ENCODE results near the gene CALR. TPM values are rescaled to one million over a fixed set of nuclear protein-coding genes. Genes with fewer than 3 reads are reported as not detected.
"Not testable (repeated sequence)": the region's sequence is repeated elsewhere in the genome, so short reads cannot be mapped to it uniquely, and the experiment has no call there.

The CALR gene
- polyA plus RNA-seq, 1 of the 3 experiments (the other 2 are of a cell fraction), result 1,334 TPM

GRCh38 chr19:12952050-12952449, 13.6 kb downstream of the CALR start:
- ChIA-PET POLR2A (interaction anchor here (0.7 kb wide), 2 partner anchors 13 to 19 kb away, joined by 3 read pairs; no protein-coding TSS in a partner anchor), CTCF (interaction anchor here (0.7 to 5.6 kb wide), 4 partner anchors 12 to 26 kb away, joined by 3 to 55 read pairs (median 8); no protein-coding TSS in a partner anchor)
- peaks cover 71% of the 10 kb centered on the region for H3K79me2 ChIP-seq (ENCODE audit: insufficient read depth)
- H3K36me3 ChIP-seq (replicated peaks in 1 of 2; ENCODE audit: control insufficient read depth in 1 of 2, insufficient read depth in 2 of 2, low read length in 1 of 2), result peaks cover 27 to 45% of the 10 kb centered on the region in 2 experiments
- H3K27ac ChIP-seq (ENCODE audit: low read depth in 2 of 2, low read length in 1 of 2), result peak overlapping the region; percentile 93 to 97
- not testable (repeated sequence) for H4K20me1 ChIP-seq (ENCODE audit: insufficient read depth); H3K4me3 ChIP-seq (ENCODE audit: low read depth in 2 of 2, low read length in 1 of 2); H3K9me2 ChIP-seq; H3K27me3 ChIP-seq (ENCODE audit: insufficient read depth); H3K9me3 ChIP-seq; DNase-seq; H2AFZ ChIP-seq (ENCODE audit: low read depth)
- H3F3A ChIP-seq (replicated peaks; ENCODE audit: insufficient read depth), result peaks cover 69% of the 10 kb centered on the region
- peak overlapping the region; percentile 63 for H3K9ac ChIP-seq
- peaks cover 32 to 46% of the 10 kb centered on the region in 2 experiments for H3K4me1 ChIP-seq (ENCODE audit: control insufficient read depth in 1 of 2, insufficient read depth in 2 of 2, low read depth in 1 of 2, low read length in 1 of 2)
- peak overlapping the region; percentile 41 for H3K4me2 ChIP-seq
- 94% methylated on average over 6 of the region's 6 CpGs for WGBS (ENCODE audit: low lambda C conversion rate)

- DNase-seq, result no peak
- TF ChIP-seq SMC3 (IDR thresholded peaks at IDR 0.05; ENCODE audit: low read depth, low read length) (no peak), FOSL2 (IDR thresholded peaks at IDR 0.05; ENCODE audit: borderline replicate concordance, low read depth) (peak; percentile 53; the same call in 1 of the 2 replicates), TEAD4 (IDR thresholded peaks at IDR 0.05; ENCODE audit: borderline replicate concordance, insufficient read depth) (0 out of 2 replicates have a peak, but pooled peaks have one; percentile 10), NFIC (IDR thresholded peaks at IDR 0.05; ENCODE audit: borderline replicate concordance) (peak; percentile 81; the same call in 1 of the 2 replicates), TCF12 (IDR thresholded peaks at IDR 0.05) (no peak), PBX3 (IDR thresholded peaks at IDR 0.05) (peak; percentile 33), RFX5 (IDR thresholded peaks at IDR 0.05; ENCODE audit: low read length) (no peak), JUND (IDR thresholded peaks at IDR 0.05) (peak; percentile 54), SIN3A (IDR thresholded peaks at IDR 0.05; ENCODE audit: borderline replicate concordance, low read depth, low read length) (0 out of 2 replicates have a peak, but pooled peaks have one; percentile 2)
- peak overlapping the region; percentile 93 to 97 for H3K27ac ChIP-seq (ENCODE audit: low read depth in 2 of 2, low read length in 1 of 2)
- no peaks in the 10 kb centered on the region for H3K27me3 ChIP-seq (ENCODE audit: insufficient read depth)
- H4K20me1 ChIP-seq (ENCODE audit: insufficient read depth), result peaks cover 5% of the 10 kb centered on the region; the same call in 1 of the 2 replicates
- no peaks in the 10 kb centered on the region for H3K9me2 ChIP-seq
- H3F3A ChIP-seq (replicated peaks; ENCODE audit: insufficient read depth), result peaks cover 69% of the 10 kb centered on the region
- H3K9ac ChIP-seq, result peak overlapping the region; percentile 63
- no peaks in the 10 kb centered on the region for H3K9me3 ChIP-seq
- ChIA-PET POLR2A (interaction anchor here (0.7 to 1.0 kb wide), 7 partner anchors 12 to 196 kb away, joined by 3 to 5 read pairs (median 3); partner anchors contain the start of gene DAND5), CTCF (interaction anchor here (0.7 to 5.6 kb wide), 9 partner anchors 11 to 176 kb away, joined by 3 to 55 read pairs (median 3); no protein-coding TSS in a partner anchor)
- peak overlapping the region; percentile 41 for H3K4me2 ChIP-seq
- H3K4me3 ChIP-seq (ENCODE audit: low read depth in 2 of 2, low read length in 1 of 2), result no peak overlapping the region
- peaks cover 32 to 42% of the 10 kb centered on the region in 2 experiments for H3K4me1 ChIP-seq (ENCODE audit: control insufficient read depth in 1 of 2, insufficient read depth in 2 of 2, low read depth in 1 of 2, low read length in 1 of 2)
- H3K79me2 ChIP-seq (ENCODE audit: insufficient read depth), result peaks cover 71% of the 10 kb centered on the region
- 15% methylated on average over 7 of the region's 12 CpGs for WGBS (ENCODE audit: low lambda C conversion rate)
- no peak overlapping the region for H2AFZ ChIP-seq (ENCODE audit: low read depth)
- peaks cover 26 to 40% of the 10 kb centered on the region in 2 experiments for H3K36me3 ChIP-seq (replicated peaks in 1 of 2; ENCODE audit: control insufficient read depth in 1 of 2, insufficient read depth in 2 of 2, low read length in 1 of 2)
Observed at GRCh38 chr19:12952488-12953137, 14.2 kb downstream of the CALR start.

Measured in SK-N-SH (cell line).